Effector memory CD4-positive, alpha-beta T cell (primary cell): ENCODE results near the gene MAP3K2.
A peak's percentile ranks its signal among the peaks of the same experiment; 100 is the strongest.

Experiments
- DNase-seq, 3 donors: peaks; one replicate each; pipeline ENCODE4 v3.0.0-alpha.2; 2020
- H3K27ac ChIP-seq: 2 replicates; pipeline ENCODE4 v1.7.0; 2013; ENCODE audit warnings: mild to moderate bottlenecking, low read length, moderate library complexity; ENCODE audit not compliant: insufficient read depth, poor library complexity, severe bottlenecking
- H3K27me3 ChIP-seq: replicated peaks from 2 replicates; pipeline ENCODE4 v1.7.0; 2013; ENCODE audit warnings: mild to moderate bottlenecking, low read length; ENCODE audit not compliant: insufficient read depth, control insufficient read depth, poor library complexity, severe bottlenecking
- H3K36me3 ChIP-seq: 2 replicates; pipeline ENCODE4 v1.7.0; 2013; ENCODE audit warnings: mild to moderate bottlenecking, low read length, moderate library complexity; ENCODE audit not compliant: control insufficient read depth, insufficient read depth
- H3K4me1 ChIP-seq: 2 replicates; pipeline ENCODE4 v1.7.0; 2013; ENCODE audit warnings: low read length, mild to moderate bottlenecking; ENCODE audit not compliant: control insufficient read depth, insufficient read depth, poor library complexity, severe bottlenecking
- H3K4me3 ChIP-seq: 2 replicates; pipeline ENCODE4 v1.7.0; 2013; ENCODE audit warnings: low read length, low read depth, mild to moderate bottlenecking; ENCODE audit not compliant: insufficient read depth, poor library complexity, severe bottlenecking
- H3K9me3 ChIP-seq: 2 replicates; pipeline ENCODE4 v1.7.0; 2013; ENCODE audit warnings: mild to moderate bottlenecking, low read length, moderate library complexity; ENCODE audit not compliant: control insufficient read depth
- total RNA-seq, 3 donors: gene quantifications; one replicate each; lab custom pipeline; 2026; lab: John Stamatoyannopoulos, UW

MAP3K2 gene, protein sequence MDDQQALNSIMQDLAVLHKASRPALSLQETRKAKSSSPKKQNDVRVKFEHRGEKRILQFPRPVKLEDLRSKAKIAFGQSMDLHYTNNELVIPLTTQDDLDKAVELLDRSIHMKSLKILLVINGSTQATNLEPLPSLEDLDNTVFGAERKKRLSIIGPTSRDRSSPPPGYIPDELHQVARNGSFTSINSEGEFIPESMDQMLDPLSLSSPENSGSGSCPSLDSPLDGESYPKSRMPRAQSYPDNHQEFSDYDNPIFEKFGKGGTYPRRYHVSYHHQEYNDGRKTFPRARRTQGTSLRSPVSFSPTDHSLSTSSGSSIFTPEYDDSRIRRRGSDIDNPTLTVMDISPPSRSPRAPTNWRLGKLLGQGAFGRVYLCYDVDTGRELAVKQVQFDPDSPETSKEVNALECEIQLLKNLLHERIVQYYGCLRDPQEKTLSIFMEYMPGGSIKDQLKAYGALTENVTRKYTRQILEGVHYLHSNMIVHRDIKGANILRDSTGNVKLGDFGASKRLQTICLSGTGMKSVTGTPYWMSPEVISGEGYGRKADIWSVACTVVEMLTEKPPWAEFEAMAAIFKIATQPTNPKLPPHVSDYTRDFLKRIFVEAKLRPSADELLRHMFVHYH
- 148 to 209 (median 208) reads per million in 3 donors for total RNA-seq

- Histone ChIP-seq H3K4me1 (peaks cover 33% of the 10 kb centered on the region), H3K27me3 (no peaks in the 10 kb centered on the region)
Measured at GRCh38 chr2:127387655-127388422, at the start of gene MAP3K2. MAP3K2 (minus strand) TSS chr2:127387975; CDS start chr2:127343129, 44,846 bp downstream.

GRCh38 chr2:127437056-127437455 is 49.3 kb upstream of the MAP3K2 start:
- Histone ChIP-seq H3K27ac (no peak overlapping the region), H3K4me1 (no peaks in the 10 kb centered on the region), H3K36me3 (no peaks in the 10 kb centered on the region), H3K4me3 (no peak overlapping the region), H3K9me3 (peaks cover 6% of the 10 kb centered on the region), H3K27me3 (no peaks in the 10 kb centered on the region)
- no peak for DNase-seq

More at GRCh38 chr2:127387655-127388422, at the start of gene MAP3K2:
- Histone ChIP-seq H3K4me3 (peak within 1 kb of the TSS; percentile 89), H3K27ac (peak within 1 kb of the TSS; percentile 99), H3K36me3 (no peaks in the 10 kb centered on the region), H3K9me3 (no peaks in the 10 kb centered on the region)
- DNase-seq = peak; percentile 94 to 98 (median 94)

- Histone ChIP-seq H3K27me3 (no peaks in the 10 kb centered on the region), H3K27ac (no peak overlapping the region), H3K36me3 (no peaks in the 10 kb centered on the region), H3K4me1 (no peaks in the 10 kb centered on the region), H3K9me3 (no peaks in the 10 kb centered on the region), H3K4me3 (no peak overlapping the region)
- no peak for DNase-seq
Measured at GRCh38 chr2:127434515-127434914, 46.7 kb upstream of the MAP3K2 start.

DNA sequence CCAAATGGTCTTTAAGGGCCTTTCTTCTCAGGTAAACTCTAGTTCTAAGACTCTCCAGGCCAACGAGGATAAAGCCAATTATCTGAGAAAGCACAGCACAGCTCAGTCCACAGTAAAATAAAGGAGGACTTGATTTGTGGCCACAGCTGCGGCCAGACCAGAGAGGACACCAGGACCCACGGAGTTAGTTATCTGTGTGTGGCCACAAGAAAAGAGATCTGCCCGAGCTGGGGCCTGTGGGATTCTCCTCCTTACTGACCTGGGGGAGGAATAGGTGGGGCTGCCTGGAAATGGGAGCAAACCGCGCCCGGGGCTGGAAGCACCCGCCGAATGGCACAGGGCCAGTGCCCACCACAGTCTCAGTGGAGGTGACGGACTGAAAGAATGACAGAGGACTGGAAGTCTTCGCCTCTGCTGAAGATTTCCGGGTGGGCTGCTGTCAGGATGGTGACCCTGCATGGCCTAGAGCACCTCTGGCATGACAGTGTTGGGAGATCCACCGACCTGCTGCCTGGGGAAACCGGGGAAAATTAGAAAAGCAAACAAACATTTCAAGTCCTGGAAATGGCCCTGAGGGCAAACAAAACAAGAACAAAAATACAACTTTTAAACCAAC is 43.7 kb upstream of the MAP3K2 start:
- no peaks in the 10 kb centered on the region for H3K4me1 ChIP-seq
- H3K4me3 ChIP-seq = no peak overlapping the region
- no peaks in the 10 kb centered on the region for H3K27me3 ChIP-seq
- no peak for DNase-seq
- H3K36me3 ChIP-seq = no peaks in the 10 kb centered on the region
- no peak overlapping the region for H3K27ac ChIP-seq
- H3K9me3 ChIP-seq = no peaks in the 10 kb centered on the region

DNA sequence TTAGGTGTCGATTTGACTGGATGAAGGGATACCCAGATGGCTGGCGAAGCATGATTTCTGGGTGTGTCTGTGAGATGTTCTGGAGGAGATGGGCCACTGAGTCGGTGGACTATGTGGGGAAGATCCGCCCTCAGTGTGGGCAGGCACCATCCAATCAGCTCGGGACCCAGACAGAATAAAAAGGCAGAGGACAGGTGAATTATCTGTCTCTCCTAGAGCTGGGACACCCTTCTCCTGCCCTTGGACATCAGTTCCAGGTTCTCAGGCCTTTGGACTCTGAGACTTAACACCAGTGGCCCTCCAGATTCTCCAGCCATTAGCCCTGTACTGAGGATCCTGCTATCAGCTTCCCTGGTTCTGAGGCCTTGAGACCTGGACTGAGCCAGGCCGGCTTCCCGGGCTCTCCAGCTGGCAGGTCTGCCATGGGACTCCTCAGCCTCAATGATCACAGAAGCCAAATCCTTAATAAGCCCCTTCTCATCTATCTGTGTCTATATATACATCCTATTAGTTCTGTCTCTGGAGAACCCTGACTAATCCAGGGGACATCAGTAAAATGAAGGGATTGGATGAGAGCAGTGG is 42.2 kb upstream of the MAP3K2 start:
- Histone ChIP-seq H3K27me3 (no peaks in the 10 kb centered on the region), H3K27ac (no peak overlapping the region), H3K4me3 (no peak overlapping the region), H3K4me1 (no peaks in the 10 kb centered on the region), H3K9me3 (no peaks in the 10 kb centered on the region), H3K36me3 (no peaks in the 10 kb centered on the region)
- DNase-seq = no peak

GRCh38 chr2:127429291-127429690 is 41.5 kb upstream of the MAP3K2 start:
- Histone ChIP-seq H3K36me3 (no peaks in the 10 kb centered on the region), H3K27me3 (no peaks in the 10 kb centered on the region), H3K4me1 (no peaks in the 10 kb centered on the region), H3K9me3 (no peaks in the 10 kb centered on the region), H3K27ac (no peak overlapping the region), H3K4me3 (no peak overlapping the region)
- no peak for DNase-seq

DNA sequence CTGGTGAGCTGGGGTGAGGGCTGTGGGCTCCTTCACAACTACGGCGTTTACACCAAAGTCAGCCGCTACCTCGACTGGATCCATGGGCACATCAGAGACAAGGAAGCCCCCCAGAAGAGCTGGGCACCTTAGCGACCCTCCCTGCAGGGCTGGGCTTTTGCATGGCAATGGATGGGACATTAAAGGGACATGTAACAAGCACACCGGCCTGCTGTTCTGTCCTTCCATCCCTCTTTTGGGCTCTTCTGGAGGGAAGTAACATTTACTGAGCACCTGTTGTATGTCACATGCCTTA is 41.0 kb upstream of the MAP3K2 start:
- Histone ChIP-seq H3K27me3 (no peaks in the 10 kb centered on the region), H3K36me3 (no peaks in the 10 kb centered on the region), H3K4me3 (no peak overlapping the region), H3K9me3 (no peaks in the 10 kb centered on the region), H3K27ac (no peak overlapping the region), H3K4me1 (no peaks in the 10 kb centered on the region)
- no peak for DNase-seq

DNA sequence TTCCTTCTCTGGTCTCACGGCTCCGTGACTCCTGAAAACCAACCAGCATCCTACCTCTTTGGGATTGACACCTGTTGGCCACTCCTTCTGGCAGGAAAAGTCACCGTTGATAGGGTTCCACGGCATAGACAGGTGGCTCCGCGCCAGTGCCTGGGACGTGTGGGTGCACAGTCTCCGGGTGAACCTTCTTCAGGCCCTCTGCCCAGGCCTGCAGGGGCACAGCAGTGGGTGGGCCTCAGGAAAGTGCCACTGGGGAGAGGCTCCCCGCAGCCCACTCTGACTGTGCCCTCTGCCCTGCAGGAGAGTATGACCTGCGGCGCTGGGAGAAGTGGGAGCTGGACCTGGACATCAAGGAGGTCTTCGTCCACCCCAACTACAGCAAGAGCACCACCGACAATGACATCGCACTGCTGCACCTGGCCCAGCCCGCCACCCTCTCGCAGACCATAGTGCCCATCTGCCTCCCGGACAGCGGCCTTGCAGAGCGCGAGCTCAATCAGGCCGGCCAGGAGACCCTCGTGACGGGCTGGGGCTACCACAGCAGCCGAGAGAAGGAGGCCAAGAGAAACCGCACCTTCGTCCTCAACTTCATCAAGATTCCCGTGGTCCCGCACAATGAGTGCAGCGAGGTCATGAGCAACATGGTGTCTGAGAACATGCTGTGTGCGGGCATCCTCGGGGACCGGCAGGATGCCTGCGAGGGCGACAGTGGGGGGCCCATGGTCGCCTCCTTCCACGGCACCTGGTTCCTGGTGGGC is 40.5 kb upstream of the MAP3K2 start:
- Histone ChIP-seq H3K4me1 (no peaks in the 10 kb centered on the region), H3K4me3 (no peak overlapping the region), H3K36me3 (no peaks in the 10 kb centered on the region), H3K27me3 (peaks cover under 1% of the 10 kb centered on the region), H3K9me3 (no peaks in the 10 kb centered on the region), H3K27ac (no peak overlapping the region)
- DNase-seq = no peak

DNA sequence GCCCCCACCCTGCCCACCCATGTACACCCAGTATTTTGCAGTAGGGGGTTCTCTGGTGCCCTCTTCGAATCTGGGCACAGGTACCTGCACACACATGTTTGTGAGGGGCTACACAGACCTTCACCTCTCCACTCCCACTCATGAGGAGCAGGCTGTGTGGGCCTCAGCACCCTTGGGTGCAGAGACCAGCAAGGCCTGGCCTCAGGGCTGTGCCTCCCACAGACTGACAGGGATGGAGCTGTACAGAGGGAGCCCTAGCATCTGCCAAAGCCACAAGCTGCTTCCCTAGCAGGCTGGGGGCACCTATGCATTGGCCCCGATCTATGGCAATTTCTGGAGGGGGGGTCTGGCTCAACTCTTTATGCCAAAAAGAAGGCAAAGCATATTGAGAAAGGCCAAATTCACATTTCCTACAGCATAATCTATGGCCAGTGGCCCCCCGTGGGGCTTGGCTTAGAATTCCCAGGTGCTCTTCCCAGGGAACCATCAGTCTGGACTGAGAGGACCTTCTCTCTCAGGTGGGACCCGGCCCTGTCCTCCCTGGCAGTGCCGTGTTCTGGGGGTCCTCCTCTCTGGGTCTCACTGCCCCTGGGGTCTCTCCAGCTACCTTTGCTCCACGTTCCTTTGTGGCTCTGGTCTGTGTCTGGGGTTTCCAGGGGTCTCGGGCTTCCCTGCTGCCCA is 39.7 kb upstream of the MAP3K2 start:
- Histone ChIP-seq H3K36me3 (no peaks in the 10 kb centered on the region), H3K27ac (no peak overlapping the region), H3K9me3 (no peaks in the 10 kb centered on the region), H3K4me3 (no peak overlapping the region), H3K27me3 (peaks cover 8% of the 10 kb centered on the region), H3K4me1 (peaks cover 5% of the 10 kb centered on the region)
- no peak for DNase-seq
